NCI-H2227 (cell line): ENCODE measurements around the gene FGF19.

Experiments
- DNase-seq: peaks from one replicate; lab custom pipeline; 2025; ENCODE audit not compliant: unreplicated experiment; lab: John Stamatoyannopoulos, UW

The FGF19 gene, protein sequence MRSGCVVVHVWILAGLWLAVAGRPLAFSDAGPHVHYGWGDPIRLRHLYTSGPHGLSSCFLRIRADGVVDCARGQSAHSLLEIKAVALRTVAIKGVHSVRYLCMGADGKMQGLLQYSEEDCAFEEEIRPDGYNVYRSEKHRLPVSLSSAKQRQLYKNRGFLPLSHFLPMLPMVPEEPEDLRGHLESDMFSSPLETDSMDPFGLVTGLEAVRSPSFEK

DNA sequence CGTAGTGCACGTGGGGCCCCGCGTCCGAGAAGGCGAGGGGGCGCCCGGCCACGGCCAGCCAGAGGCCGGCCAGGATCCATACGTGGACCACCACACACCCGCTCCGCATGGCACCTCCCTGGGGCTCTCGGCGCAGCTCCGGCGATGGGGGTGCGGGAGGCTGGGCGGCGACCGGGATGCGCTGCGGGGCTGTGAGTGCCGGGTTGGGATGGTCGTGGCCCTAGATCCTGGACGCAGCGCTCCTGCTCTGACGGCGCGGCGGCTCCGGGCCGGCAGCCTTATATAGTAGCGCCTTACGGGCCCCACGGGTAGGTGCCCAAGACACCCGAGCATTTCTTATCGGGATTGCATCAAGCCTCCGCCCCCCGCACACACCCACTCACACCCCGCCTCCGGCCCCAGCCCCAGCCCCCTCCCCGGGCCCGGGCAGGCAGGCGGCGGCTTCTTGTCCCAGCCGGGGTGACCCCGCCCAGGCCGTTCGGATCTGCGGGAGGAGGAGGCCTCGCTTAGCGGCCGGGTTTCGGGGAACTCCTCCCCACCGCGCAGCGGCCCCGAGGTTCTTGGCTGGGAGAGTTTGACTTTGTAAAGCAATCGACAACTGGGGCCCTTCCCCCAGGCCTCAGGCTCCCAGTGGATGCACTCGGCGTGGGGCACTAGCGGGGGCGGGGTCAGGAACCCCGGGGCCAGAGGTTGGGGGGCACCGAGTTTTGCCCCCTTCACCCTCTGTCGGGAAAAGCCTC lies at the start of gene FGF19:
TSS of gene FGF19 (minus strand) at position 255 of the 740 bp plus-strand sequence. CDS start at position 109, 146 bp downstream.
- DNase-seq, result peak; percentile 44

DNA sequence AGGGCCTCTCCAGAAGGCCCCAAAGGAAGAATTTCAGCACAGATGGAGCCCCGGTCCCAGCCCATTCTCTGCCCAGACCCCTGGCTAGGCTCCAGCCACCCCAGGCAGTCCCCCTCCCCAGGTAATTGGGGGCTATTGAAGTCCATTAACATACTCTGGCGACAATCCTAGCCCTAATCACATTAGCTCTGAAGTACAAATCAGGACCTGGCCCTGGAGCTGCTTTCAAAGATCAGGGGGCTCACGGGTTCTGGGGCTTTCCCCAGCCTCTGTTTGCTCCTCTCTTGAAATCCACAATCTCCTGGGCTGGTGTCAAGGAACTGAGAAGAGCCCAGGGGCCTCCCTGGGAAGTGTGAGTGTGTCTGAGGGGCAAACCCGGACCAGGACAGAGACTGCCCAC lies 49.1 kb upstream of the FGF19 start:
- DNase-seq, result no peak

DNA sequence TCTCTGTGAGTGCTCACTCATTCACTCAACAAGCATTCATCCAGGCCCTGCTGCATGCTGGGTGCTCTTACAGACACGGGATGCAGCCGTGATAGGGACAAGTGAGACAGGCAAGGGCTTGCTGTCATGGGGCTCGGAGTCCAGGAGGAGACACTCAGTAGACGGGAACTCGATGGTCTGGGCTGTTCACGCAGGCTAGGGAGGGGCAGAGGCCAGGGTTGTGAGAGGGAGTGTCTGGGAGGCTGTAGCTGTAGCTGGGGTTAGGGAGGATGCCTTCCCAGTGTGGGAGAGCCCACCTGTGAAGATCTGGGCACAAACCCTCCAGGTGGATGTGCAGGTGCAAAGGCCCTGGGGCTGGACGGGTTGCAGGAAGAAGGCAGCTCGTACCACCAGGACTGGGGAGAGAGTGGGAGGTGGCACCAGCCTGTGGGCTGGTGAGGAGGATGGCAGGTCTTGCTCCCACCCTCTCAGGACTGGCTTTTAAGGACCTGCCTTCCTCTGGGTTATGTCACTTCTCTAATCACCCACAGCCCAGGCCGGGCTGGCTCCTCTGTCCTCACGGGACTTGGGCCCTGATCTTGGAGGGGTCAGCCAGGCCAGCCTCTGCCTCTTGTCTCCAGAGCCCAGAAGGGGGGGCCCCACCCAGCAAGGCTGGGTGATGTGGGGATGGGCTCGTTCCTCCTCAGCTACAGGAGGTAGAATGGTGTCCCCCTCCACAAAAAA lies 47.2 kb upstream of the FGF19 start:
- DNase-seq, result no peak

DNA sequence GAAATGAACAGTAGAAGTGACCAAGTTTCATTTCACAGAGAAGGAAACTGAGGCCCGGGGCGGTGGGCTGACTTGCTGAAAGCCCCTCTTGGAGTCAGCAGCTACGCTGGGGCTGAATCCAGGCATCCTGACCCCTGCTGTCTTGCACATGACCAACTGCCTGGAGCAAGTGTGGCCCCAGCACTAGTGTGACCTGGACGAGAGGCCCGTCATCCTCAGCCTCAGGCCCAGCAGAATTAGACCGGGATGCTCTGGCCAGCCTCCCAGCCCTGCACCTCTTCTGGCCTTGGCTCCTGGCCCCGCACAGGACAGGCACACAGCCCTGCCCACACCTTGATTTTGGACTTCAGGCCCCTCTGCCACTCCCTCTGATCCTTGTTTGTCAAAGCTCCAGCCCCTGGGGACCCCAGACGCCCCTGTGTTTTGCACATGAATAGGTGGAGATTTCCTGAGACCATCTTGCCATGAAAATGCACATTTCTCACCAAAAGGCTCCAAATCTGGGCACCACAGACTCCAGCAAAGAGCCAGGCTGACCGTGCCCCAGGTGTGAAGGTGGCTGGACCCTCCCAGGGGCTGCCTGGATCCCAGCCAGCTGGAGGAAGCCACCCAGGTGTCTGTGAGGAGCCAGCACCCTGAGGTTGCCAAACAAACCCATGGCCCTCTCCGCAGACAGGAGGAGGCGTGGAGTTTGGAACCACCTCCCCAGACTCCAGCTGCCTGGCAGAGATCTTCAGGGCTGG lies 46.5 kb upstream of the FGF19 start:
- no peak for DNase-seq

DNA sequence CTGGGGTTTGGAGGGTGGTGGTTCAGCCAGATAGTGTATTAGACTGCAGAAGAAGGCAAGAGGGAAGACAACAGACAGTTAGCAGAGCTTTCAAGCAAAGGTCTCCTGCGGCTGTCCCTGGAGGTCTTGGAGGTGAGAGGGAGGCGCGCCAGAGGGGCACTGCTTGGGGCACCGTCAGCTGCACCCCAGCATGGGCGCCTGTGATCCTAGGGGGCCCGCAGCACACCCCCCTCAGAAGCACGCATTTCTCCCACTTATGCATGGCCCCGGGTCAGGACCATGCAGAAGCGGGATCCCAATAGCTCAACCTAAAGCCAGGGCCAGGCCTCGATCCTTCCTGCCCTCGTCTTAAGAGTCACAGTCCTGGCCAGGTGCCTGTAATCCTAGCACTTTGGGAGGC lies 44.8 kb upstream of the FGF19 start:
- DNase-seq, result no peak

DNA sequence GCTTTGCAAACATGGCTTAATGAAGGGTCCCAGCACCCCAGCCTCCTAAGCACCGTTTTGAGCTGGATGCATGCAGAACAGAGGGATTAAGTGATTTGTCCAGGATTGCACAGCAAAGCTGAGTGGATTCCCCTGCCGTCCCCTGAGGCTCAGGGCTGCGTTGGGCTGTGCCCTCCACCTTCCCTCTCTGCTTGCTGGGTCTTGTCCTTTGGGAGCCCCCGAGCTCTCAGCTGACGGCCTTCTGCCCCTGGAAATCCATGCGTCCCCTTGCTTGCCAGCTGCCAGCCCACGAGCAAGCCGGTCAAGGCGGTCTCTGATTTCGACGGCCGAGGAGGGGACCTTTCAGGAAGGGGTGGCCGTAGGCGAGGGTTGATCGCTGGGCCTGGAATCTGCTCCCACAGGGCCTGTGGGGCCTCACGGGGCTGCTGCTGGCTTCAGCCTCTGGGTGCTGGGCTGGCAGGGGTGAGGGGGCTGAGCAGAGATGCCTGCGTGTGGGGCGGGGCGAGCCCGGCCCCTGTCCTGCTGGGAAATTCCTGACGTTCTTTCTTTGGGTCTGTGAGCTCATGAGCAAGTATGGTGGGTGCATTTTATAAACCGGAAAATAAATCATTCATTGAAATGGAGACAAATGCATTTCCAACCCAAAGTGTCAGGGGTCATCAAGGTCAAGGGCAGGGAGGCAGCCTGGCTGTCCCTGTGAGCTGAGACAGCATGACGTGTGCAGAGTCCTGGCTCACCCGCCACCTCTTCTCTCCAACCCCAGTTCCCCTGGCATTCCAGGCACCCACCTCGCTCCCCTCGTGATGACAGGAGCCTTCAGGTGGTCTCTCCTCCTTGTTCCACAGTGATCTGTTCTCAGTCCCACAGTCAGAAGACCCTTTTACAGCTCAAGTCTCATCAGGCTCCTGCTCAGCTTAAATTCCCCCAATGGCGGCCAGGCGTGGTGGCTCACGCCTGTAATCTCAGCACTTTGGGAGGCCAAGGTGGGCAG lies 43.2 kb upstream of the FGF19 start:
- DNase-seq, result no peak

DNA sequence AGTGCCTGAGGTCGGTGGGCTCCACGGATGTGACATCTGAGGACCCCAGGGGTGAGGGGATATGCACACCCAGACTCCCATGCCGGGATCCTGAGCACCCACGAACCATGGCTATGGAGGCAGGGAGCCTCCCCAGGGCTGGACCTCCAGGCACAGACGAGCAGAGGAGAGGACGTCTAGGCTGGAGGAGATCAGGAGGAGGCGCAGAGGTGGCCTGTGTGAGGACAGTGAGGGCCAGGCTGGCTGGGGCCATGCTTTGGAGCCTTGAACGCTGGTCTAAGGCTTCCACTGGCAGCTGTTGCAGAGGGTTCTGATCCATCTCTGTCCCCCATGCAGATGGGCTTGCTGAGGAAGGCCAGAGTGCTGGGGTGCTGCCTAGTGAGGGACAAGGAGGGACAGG lies 42.3 kb upstream of the FGF19 start:
- DNase-seq, result no peak

DNA sequence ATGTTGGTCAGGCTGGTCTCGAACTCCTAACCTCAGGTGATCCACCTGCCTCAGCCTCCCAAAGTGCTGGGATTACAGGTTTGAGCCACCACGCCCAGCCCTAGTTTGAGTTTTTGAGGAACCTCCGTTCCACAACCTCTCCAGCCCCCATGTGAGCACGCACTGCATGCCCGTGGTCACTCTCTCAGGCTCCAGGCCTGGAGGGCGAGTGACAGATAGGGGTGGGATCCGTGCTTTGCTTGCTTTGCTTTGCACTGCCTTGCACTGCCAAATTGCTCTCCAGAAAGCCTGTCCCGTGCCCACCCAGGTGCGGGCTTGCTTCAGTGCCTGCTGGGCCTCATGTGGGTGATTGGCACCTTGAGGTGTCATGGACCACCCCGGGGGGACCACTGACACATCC lies 41.4 kb upstream of the FGF19 start:
- DNase-seq, result no peak

DNA sequence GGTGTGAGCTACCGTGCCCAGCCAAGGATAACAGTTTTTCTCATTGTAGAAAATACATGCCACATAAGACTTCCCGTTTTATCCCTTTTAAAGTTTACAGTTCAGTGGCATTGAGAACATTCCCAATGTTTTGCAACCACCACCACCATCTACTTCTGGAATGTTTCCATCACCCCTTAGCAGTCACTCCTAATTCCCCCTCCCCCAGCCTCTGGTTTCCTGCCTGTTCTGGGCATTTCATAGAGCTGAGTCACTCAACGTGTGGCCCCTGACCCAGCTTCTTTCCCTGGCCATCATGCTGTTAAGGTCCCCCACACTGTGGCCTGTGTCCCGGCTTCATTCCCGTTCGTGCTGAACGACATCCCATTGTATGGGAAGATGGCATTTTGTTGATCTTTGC lies 40.6 kb upstream of the FGF19 start:
- DNase-seq, result no peak

DNA sequence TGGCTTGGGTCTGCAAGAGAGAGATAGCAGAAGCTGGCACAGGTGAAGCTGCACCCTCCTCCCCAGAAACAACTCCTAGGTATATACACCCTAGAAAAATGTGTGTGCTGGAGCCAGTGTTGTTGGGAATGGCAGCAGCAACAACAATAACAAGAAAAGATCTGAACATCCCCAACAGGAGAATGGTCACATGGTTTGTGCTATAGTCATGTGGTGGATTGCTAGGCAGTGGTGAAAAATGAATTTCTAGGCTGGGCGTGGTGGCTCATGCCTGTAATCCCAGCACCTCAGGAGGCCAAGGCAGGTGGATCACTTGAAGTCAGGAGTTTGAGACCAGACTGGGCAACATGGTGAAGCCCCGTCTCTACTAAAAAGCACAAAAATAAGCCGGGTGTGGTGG lies 31.0 kb upstream of the FGF19 start:
- DNase-seq, result no peak

DNA sequence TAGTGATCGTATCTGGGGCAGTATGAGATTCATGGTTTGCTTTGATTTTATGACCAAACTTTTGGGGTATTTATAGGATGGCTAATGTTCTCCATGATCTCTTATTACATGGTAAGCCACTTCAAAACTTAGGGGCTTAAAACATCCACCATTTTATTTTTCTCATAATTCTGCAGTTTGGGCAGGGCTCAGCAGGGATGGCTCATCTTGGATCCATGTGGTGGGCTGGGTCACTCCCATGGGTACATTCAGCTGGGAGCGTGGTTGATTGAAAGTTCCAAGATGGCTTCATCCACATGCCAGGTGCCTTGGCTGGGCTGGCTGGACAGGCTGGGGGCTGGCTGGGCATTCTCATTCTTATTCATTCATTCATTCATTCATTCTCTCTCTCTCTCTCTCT lies 30.5 kb upstream of the FGF19 start:
- DNase-seq, result no peak

DNA sequence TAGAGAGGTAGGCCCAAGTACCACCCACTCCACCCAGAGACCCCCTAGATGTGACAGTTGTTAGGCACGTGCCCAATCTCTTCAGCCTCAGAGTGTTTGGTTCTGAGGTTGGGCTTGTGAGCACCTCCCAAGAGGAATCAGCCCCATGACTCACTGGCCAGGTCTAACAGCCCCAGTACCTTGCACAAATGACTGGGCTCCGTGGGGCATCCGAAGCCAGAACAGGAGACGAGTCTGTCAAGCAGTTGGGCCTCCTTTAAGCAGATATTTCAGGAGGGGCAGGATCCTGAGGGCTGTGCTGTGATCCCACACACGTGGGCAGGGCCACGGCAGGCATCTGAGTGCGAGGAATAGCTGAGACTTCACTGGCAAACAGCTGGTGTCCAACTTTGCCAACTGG lies 29.1 kb upstream of the FGF19 start:
- DNase-seq, result no peak

DNA sequence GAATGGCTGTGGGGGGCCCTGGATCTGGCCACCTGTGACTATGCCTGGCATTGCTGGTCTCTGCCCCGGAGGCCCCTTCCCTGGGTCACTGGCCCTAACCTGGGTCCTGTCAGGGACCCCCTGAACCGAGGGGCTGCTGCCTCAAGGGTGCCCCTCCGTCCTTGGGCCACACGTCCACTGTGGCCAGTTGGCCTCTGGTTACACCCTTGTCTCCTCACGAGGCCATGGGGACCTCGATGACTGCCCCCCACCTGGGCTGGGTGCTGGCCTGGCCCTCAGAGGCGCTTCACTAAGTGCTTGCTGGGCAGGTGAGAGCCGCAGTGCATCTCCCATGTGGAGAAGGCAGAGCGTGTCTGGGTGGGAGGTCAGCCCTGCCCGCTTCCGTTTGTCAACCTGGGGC lies 27.3 kb upstream of the FGF19 start:
- DNase-seq, result no peak

DNA sequence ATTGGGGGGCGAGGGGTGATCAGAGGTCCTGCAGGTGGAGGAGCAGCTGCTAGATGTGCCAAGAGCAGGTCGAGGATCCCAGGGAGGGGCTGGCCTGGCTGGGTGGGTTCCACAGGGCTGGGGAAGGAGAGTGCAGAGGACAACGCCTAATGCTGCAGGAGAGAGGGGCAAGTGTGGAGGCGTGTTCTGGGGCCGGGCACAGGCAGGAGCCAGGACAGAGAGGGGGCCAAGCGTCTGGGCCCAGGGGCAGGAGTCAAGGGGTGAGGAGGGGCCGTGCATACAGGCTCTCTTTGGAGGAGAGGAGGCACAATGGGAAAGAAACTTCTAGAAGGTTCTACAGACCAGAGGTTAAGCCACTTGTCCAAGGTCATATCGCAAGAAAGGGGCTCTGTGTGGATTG lies 26.7 kb upstream of the FGF19 start:
- no peak for DNase-seq

DNA sequence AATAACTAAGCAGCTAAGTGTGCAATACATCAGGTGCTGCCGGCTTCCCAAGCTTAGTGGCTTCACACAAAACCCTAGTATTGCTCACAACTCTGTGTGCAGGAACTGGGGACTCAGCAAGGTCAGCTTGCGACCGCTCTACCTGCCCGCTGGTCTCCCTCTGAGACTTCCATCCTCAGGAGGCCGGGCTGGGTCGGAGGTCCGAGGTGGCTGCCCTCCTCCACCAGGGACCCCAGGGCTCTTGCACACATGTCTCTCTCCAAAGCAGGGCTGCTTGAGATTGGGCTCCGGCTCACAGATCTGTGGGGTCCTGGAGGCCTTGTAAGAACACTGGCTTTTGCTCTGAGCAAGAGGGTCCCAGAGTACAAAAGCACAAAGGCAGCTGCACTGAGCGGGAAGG lies 25.4 kb upstream of the FGF19 start:
- no peak for DNase-seq

DNA sequence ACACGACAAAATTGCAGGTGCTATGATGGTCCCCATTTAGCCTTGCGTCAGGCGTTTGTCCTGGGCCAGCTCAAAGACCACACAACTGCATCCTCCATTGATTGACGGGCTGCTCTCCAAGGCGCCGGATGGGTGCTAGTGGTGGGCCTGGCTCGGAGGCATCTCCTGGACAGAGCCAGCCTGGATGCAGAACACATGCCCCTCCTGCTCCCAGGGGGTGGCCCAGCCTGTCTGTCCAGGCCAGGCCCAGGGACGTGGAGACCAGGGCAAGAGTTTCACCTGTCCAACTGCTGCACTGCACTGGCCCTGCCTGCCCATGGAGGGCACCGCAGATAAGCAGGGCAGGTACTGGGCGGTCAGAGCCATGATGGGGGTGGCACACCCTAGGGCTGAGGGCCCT lies 23.4 kb upstream of the FGF19 start:
- no peak for DNase-seq

DNA sequence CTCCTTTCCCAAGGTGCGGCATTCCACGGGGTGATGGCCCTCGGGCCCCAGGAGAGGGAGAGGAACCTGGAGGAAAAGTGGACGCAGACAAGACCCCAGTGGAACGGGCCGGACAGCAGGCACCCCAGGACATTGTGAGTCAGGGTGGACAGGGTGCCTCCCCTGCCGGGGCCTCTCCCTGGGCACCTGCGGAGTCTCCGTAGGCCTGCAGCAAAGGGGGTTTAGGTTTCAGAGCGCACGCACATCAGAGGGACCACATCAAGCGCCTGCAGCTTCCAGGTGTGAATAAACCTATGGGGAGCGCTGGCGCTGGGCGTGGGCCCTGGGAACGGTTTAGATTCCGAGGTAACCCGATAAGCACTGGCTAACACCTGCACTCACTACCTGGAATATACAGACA lies 22.7 kb upstream of the FGF19 start:
- DNase-seq, result no peak

DNA sequence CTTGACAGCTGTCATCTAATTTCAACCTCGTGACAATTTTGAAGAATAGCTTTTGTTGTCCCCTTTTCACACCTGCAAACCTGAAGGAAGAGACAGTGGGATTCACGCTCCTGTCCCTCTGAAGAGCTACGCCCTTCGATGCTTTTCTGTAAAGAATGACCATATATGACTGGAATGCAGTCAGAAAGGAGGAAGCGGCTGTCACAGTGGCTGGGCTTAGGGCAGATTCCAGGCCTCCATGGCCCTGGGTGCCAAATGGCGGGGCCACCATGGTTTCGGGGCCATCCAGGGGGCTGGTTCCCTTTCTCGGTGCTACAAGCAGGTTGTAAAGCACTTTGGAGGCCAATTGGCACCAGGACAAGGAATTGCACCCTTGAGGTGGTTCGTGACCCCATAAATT lies 22.2 kb upstream of the FGF19 start:
- no peak for DNase-seq

DNA sequence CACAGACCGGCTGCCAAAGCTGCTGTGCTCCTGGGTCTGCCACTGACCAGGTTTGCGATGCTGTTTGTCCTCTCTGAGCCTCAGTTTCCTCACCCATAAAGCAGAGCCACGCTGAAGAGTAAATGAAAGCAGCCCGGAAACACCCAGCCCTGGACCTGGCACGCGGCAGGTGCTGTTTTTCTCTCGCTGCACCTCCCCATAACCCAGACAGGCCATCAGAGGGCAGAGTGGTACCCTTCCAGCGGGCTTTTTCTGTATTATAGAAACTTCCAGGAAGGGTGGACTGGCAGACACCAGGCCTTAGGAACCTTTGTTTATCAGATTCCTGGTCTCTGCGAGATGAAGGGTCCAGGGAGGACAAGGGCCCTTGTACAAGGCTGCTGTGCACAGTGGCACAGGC lies 17.9 kb upstream of the FGF19 start:
- DNase-seq, result no peak

DNA sequence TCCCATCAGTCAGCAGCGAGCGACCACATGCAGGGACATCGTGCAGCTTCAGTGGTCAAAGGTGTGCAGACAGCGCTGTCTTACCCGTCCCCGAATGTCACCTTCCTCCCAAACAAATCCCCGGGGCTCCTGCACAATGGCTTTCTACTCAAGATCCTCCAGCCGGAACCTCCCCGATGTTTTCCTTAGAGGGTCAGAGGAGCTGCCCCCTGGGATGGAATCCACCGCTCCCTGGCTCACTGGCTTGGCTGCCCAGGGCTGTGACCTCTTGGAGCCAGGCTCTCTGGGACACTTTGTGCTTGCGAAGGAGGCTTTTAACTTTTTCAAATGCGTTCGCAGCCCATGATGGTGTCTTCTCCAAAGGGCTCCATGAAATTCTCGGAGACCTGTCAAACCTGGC lies 17.3 kb upstream of the FGF19 start:
- no peak for DNase-seq
